Ishikawa (cell line): ENCODE data around the gene MICAL3.
A peak's percentile ranks its signal among the peaks of the same experiment; 100 is the strongest.

Experiments used
- CEBPB ChIP-seq: IDR thresholded peaks from 2 replicates; pipeline ENCODE4 v1.6.1; 2012
- CREB1 ChIP-seq: IDR thresholded peaks from 2 replicates; pipeline ENCODE4 v1.6.1; 2012; ENCODE audit warnings: low read depth
- EGR1 ChIP-seq: IDR thresholded peaks from 2 replicates; pipeline ENCODE4 v1.6.1; 2012
- EP300 ChIP-seq: IDR thresholded peaks from 2 replicates; pipeline ENCODE4 v1.6.1; 2012; ENCODE audit warnings: borderline replicate concordance
- FOXM1 ChIP-seq: IDR thresholded peaks from 2 replicates; pipeline ENCODE4 v1.6.1; 2012; ENCODE audit warnings: low read depth, borderline replicate concordance
- MAX ChIP-seq: IDR thresholded peaks from 2 replicates; pipeline ENCODE4 v1.6.1; 2012
- NFIC ChIP-seq: IDR thresholded peaks from 2 replicates; pipeline ENCODE4 v1.6.1; 2012
- RAD21 ChIP-seq: IDR thresholded peaks from 2 replicates; pipeline ENCODE4 v1.6.1; 2012; ENCODE audit warnings: low read depth
- REST ChIP-seq: IDR thresholded peaks from 2 replicates; pipeline ENCODE4 v1.6.1; 2012; ENCODE audit warnings: low read depth, mild to moderate bottlenecking
- TAF1 ChIP-seq: IDR thresholded peaks from 2 replicates; pipeline ENCODE4 v1.6.1; 2012; ENCODE audit warnings: low read depth, mild to moderate bottlenecking
- TCF12 ChIP-seq: IDR thresholded peaks from 2 replicates; pipeline ENCODE4 v1.6.1; 2012; ENCODE audit warnings: low read depth
- TEAD4 ChIP-seq: IDR thresholded peaks from 2 replicates; pipeline ENCODE4 v1.6.1; 2012
- USF1 ChIP-seq: IDR thresholded peaks from 2 replicates; pipeline ENCODE4 v1.6.1; 2012
- YY1 ChIP-seq: IDR thresholded peaks from 2 replicates; pipeline ENCODE4 v1.6.1; 2012; ENCODE audit warnings: low read depth
- ZBTB7A ChIP-seq: IDR thresholded peaks from 2 replicates; pipeline ENCODE4 v1.6.1; 2012; ENCODE audit warnings: low read depth

Gene MICAL3

GRCh38 chr22:17970201-17970708 is 54.1 kb downstream of the MICAL3 start:
- TF ChIP-seq ZBTB7A = no peak
- no peak for TF ChIP-seq CREB1
- TF ChIP-seq NFIC = no peak
- no peak for TF ChIP-seq MAX
- no peak for TF ChIP-seq FOXM1
- TF ChIP-seq YY1 = no peak
- TF ChIP-seq EP300 = no peak
- no peak for TF ChIP-seq TEAD4

- TF ChIP-seq ZBTB7A = no peak
- TF ChIP-seq TCF12 = no peak
- no peak for TF ChIP-seq NFIC
- no peak for TF ChIP-seq TAF1
- TF ChIP-seq REST = no peak
- no peak for TF ChIP-seq EP300
- no peak for TF ChIP-seq FOXM1
- TF ChIP-seq EGR1 = no peak
- TF ChIP-seq CREB1 = no peak
- TF ChIP-seq RAD21 = no peak
- TF ChIP-seq YY1 = no peak
- no peak for TF ChIP-seq MAX
- TF ChIP-seq CEBPB = no peak
- TF ChIP-seq TEAD4 = no peak
- no peak for TF ChIP-seq USF1
Observed at GRCh38 chr22:17969701-17970113, 54.7 kb downstream of the MICAL3 start.

- TF ChIP-seq CREB1 = no peak
- TF ChIP-seq TCF12 = no peak
- TF ChIP-seq RAD21 = no peak
Observed at GRCh38 chr22:17968126-17968525, 56.2 kb downstream of the MICAL3 start.

GRCh38 chr22:17966403-17966717 is 58.0 kb downstream of the MICAL3 start:
- TF ChIP-seq MAX = no peak
- no peak for TF ChIP-seq USF1
- peak; percentile 64 for TF ChIP-seq TCF12
- peak; percentile 77 for TF ChIP-seq EP300
- TF ChIP-seq NFIC = peak; percentile 21; the same call in 1 of the 2 replicates
- peak; percentile 76 for TF ChIP-seq TEAD4
- TF ChIP-seq CREB1 = no peak

GRCh38 chr22:17965538-17966402 is 58.6 kb downstream of the MICAL3 start:
- TF ChIP-seq EGR1 = no peak
- no peak for TF ChIP-seq ZBTB7A
- no peak for TF ChIP-seq CREB1
- TF ChIP-seq FOXM1 = no peak
- no peak for TF ChIP-seq RAD21
- TF ChIP-seq YY1 = no peak
- no peak for TF ChIP-seq TCF12
- no peak for TF ChIP-seq TAF1
- no peak for TF ChIP-seq CEBPB

GRCh38 chr22:17964643-17965042 is 59.7 kb downstream of the MICAL3 start:
- TF ChIP-seq RAD21 = no peak

GRCh38 chr22:17964156-17964555 is 60.2 kb downstream of the MICAL3 start:
- no peak for TF ChIP-seq TEAD4
- TF ChIP-seq YY1 = no peak
- no peak for TF ChIP-seq ZBTB7A
- no peak for TF ChIP-seq TAF1
- no peak for TF ChIP-seq FOXM1
- no peak for TF ChIP-seq RAD21
- TF ChIP-seq USF1 = no peak
- TF ChIP-seq REST = no peak
- TF ChIP-seq TCF12 = no peak
- TF ChIP-seq NFIC = no peak
- TF ChIP-seq CEBPB = no peak
- TF ChIP-seq EP300 = no peak
- no peak for TF ChIP-seq CREB1
- no peak for TF ChIP-seq MAX
- no peak for TF ChIP-seq EGR1
